Stimulated activated CD8-positive, alpha-beta memory T cell treated with anti-CD3 and anti-CD28 coated beads, Interleukin-4, amount 100 ng/mL, for 1 hour (primary cell): Measurements from ENCODE around the gene ZNF534.
"Not testable (repeated sequence)": the region's sequence is repeated elsewhere in the genome, so short reads cannot be mapped to it uniquely, and the experiment has no call there.

Experiments used
- DNase-seq, 2 donors: peaks; one replicate each; pipeline ENCODE4 v3.0.0-alpha.2; 2020; ENCODE audit warnings: low read depth in 2 of 2, low spot score in 1 of 2

The ZNF534 gene

DNA sequence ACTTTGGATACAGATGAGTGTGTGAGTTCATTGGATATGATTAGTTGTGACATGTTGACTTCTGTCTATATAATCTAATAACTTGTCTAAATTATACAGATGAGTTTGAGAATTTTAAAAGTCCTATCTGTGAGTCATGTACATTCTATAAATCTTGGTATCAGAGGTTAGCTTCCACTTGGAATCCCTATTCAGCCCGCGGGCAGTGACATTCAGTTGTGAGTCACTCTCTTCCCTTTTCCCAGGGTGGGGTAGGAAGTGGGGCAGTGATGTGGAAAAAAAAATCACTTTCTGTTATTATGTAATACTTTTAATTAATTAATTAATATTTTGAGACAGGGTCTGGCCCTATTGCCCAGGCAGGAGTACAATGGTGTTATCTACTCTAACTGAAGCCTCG is 65.6 kb downstream of the ZNF534 start:
- DNase-seq, result no peak

DNA sequence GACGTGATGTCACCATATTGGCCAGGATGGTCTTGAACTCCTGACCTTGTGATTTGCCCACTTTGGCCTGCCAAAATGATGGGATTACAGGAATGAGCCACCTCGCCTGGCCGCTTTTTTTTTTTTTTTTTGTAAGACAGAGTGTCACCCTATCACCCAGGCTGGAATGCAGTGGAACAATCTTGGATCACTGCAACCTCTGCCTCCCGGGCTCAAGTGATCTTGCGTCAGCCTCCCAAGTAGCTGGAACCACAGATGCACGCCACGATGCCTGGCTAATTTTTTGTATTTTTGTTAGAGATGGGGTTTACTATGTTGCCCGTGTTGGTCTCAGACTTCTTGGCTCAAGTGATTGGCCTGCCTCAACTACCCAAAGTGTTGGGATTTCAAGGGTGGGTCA is 69.6 kb downstream of the ZNF534 start:
- DNase-seq, result no peak

DNA sequence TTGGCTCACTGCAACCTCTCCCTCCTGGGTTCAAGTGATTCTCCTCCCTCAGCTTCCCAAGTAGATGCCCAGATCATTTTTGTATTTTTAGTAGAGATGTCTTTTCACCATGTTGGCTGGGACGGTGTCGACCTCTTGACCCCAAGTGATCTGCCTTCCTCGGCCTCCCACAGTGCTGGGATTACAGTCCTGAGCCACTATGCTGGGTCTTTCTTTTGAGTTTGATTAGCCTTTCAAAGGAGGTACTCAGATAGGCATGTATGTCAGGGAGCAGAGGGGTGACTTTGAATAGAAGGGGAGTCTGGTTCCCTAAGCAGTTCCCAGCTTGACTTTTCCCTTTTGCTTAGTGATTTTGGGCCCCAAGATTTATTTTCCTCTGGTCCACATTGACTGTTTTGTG is 71.5 kb downstream of the ZNF534 start:
- DNase-seq, result not testable (repeated sequence)

DNA sequence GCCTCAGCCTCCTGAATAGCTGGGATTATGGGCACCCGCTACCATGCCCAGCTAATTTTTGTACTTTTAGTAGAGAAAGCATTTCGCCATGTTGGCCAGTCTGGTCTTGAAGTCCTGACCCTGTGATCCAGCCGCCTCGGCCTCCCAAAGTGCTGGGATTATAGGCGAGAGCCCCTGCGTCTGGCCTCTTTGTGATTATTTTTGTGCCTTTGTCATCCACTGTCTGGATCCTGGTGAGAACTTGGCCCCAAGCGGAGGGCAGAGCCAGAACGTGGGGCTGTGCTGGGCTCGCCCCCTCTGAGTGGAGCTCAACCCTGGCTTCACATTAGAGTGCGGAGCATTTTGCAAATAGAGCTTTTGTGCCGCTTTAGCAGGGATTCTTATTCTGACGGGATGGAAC is 72.0 kb downstream of the ZNF534 start:
- not testable (repeated sequence) for DNase-seq
